NOMO-1 treated with DMSO at 0.1 percent for 48 hours (cell line): Measurements from ENCODE around the gene PRDM10.
"Not testable (repeated sequence)": the region's sequence is repeated elsewhere in the genome, so short reads cannot be mapped to it uniquely, and the experiment has no call there.

Experiments used
- DNase-seq: peaks from one replicate; lab custom pipeline; 2025; ENCODE audit not compliant: unreplicated experiment; lab: John Stamatoyannopoulos, UW

The PRDM10 gene, protein sequence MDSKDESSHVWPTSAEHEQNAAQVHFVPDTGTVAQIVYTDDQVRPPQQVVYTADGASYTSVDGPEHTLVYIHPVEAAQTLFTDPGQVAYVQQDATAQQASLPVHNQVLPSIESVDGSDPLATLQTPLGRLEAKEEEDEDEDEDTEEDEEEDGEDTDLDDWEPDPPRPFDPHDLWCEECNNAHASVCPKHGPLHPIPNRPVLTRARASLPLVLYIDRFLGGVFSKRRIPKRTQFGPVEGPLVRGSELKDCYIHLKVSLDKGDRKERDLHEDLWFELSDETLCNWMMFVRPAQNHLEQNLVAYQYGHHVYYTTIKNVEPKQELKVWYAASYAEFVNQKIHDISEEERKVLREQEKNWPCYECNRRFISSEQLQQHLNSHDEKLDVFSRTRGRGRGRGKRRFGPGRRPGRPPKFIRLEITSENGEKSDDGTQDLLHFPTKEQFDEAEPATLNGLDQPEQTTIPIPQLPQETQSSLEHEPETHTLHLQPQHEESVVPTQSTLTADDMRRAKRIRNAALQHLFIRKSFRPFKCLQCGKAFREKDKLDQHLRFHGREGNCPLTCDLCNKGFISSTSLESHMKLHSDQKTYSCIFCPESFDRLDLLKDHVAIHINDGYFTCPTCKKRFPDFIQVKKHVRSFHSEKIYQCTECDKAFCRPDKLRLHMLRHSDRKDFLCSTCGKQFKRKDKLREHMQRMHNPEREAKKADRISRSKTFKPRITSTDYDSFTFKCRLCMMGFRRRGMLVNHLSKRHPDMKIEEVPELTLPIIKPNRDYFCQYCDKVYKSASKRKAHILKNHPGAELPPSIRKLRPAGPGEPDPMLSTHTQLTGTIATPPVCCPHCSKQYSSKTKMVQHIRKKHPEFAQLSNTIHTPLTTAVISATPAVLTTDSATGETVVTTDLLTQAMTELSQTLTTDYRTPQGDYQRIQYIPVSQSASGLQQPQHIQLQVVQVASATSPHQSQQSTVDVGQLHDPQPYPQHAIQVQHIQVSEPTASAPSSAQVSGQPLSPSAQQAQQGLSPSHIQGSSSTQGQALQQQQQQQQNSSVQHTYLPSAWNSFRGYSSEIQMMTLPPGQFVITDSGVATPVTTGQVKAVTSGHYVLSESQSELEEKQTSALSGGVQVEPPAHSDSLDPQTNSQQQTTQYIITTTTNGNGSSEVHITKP

DNA sequence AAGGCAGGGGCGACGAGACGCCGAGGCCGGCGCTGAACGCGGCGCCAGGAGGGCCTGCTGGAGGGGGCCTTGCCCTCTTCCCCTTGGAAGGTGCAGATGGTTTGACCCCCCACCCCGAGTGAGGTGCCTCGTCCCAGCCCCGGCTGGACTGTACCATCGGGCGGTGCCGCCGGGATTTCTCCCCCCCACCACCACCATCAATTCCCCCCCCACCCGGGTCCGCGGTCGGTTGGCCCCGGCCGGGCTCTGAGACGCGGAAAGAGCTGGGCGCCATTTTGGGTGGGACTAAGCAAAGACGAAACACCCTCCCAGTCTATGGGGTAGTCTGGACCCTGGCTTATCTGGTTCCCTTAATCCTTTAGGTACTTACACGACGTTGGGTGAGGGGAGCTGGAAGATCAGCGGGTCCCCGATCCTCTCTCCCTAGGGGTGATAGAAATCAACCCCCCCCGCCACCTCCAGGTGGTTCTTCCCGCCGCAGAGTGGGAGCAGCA is at the start of gene PRDM10:
Gene PRDM10 (minus strand): TSS at position 484 of the 494 bp plus-strand sequence. CDS start 41,871 bp downstream, outside the sequence.
- DNase-seq = peak; percentile 93

DNA sequence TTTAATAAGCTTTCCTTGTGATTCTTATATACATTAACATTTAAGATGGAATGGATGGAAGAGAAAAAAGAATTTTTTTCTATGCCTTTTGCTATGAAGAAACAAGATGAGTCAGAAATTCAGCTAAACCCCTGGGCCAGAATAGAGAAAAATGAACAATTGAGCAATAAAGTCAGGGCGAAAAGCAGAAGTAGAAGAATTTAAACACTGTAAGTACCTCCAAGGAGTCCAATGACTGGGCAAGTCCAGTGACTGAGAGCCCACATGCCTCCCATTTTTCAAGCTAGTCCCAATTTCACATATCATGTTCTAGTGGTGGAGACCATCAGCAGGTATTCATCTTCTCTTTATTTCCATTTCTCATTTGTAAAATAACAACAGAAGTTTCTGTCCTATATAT is 48.4 kb upstream of the PRDM10 start:
- peak; percentile 97 for DNase-seq

DNA sequence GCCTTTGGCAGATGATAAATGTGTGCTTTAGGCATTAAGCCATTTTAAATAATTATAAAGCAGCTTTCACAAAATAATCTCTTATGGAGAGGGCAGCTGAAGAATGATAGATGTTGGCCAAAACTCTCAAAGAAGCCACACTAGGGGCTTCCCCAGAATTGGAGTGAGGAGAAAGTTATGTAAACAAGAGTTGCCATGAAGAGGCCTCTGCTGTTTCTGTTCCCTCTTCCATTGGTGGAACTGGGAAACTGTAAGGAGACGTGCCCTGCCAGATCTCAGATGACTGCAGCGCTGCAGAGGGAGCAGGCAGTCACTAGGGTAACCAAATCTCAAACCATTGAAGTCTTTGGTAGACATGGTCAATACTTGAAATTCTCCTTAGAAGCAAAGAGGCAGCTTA is 47.6 kb upstream of the PRDM10 start:
- DNase-seq = peak; percentile 16

DNA sequence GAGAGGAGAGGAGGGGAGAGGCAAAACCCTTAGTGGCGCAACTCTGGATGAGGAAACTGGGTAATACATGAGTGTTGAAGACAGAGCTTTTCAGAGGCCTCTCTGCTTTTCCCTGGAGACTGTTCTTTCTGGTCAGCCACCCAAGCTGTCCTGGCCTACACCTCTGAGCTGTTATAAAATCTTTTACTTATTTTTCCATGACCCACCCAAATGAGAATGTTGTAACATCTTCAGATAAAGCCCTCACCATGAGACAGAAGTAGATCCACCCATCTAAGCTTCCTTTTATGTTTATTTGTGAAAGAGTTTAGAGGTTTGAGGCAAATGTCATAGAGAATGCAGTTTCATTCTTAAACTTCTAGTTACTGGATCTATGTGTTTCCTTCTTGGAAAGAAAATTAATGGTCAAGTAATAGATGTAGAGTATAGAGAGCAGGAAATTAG is 46.7 kb upstream of the PRDM10 start:
- peak; percentile 52 for DNase-seq

DNA sequence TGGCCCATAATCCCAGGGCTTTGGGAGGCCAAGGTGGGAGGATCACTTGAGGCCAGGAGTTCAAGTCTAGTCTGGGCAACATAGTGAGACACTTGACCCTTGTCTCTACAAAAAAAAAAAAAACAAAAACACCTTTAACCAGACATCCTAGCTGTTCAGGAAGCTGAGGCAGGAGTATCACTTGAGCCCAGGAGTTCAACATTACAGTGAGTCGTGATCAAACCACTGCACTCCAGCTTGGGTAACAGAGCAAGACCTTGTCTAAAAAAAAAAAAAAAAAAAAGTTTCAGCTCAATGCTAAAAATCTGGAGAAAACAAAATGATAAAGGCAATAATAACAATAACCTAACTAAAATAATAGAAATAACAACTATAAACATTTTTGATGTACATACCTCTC is 44.5 kb upstream of the PRDM10 start:
- DNase-seq = no peak

DNA sequence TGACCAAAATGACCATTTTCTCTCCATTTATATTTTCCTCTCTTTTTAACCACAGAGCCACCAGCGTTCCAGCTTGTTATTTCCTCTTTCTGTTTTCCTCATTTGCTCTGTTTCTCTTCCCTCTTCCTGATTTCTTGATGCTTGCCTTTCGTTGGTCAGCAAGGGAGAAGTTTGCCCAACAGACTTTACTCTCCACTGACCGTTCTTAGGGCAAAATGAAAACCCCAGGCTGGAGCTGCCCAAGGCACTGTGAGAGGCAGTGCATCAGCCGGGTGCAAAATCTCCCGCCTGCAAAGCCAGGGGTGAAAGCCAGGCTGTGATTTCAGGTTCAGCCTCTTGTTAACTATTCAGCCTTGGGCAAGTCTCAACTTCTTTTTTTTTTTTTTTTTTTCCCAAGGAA is 40.9 kb upstream of the PRDM10 start:
- peak; percentile 64 for DNase-seq

DNA sequence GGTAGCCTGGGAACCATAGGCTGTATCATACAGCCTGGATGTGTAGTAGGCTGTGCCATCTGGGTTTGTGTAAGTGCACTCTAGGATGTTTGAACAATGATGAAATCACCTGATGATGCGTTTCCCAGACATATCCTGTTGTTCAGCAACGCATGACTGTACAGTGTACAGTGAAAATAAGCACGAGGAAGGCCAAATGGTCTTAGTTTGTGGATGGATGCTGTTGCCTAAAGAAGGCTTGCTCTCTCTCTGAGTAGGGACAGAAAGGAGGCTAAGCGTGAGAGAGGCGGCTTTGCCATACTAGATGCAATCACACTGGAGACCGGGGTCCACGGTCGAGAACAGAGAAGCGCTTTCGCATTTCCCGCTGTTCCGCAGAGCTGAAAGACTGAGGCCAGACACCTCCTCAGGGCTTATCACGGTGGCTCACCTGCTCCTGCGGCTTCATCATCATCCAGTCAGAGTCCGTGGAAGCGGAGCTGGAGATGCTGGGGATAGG is 39.5 kb upstream of the PRDM10 start:
- DNase-seq = peak; percentile 39

DNA sequence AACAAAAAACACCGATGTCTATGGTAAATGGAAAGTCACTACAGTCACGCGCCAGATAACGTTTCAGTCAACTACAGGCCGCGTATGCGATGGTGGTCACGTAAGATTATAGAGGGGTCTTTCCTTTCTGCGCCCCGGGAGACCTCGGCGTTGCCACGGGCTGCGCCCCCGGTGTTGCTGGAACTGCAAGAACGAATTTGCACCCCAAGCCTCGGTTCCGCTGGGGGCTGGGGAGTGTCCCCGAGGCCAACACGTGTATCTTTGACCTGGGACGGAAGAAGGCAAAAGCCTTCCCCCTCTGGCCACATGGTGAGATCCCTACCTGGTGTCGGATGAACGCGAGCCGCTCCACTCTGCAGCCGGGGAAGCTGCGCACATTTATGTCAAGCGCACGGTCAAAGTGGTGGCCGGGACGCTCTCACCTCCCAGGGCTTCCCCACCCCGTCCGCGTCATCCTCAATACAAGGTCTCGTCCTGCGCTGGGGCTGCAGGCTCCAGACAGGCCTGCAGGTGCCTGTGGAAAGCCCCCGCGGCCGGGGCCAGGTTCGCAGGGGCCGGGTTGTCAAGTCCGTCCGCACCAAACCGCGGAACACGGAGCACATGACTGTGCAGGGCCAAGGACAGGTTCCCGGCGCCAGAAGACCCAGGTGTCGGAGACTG is 37.8 kb upstream of the PRDM10 start:
- DNase-seq = no peak

DNA sequence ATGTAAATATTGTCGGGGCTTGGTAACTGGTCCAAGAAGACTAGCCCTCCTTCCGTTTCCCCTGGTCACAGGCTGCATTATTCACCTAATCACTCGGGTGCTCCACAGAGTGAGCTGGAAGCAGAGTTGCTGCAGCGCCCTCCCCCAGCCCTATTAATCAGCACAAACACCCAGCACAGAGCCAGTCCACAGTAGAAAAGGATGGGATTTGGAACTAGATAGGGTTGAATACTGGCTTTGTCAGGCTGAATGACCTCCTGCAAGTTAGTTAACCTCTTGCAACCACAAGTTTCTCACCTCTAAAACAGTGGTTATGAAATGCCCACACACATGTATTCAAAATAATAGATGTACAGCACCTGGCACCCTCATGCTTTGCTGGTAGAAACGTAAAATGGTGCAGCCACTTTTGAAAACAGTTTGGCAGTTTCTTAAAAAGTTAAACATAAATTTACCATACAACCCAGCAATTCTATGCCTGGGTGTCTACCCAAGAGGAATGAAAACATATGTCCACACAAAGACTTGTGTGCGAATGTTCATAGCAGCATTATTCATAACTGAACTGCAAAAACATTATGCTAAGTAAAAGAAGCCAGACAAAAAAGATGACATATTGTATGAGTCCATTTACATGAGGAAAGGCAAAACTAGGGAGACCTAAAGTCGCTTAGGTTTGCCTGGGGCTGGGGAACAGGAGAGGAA is 35.4 kb upstream of the PRDM10 start:
- DNase-seq = no peak

DNA sequence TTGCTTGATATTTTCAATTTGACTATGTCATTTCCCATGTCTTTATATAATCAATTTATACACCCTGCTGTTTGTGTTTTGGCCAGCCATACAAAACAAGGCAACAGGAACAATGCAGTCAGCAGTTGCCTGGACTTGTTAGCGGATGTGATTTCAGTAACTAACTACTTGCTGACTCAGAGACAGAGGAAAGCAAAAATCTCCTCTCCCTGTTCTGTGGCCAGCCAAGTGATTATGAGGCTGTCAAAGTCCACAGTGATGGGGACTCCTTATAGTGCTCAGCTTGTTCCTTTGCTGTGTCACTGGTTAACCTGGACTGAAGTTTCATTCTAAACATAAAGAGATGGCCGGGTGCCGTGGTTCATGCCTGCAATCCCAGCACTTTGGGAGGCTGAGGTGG is 34.4 kb upstream of the PRDM10 start:
- peak; percentile 21 for DNase-seq

DNA sequence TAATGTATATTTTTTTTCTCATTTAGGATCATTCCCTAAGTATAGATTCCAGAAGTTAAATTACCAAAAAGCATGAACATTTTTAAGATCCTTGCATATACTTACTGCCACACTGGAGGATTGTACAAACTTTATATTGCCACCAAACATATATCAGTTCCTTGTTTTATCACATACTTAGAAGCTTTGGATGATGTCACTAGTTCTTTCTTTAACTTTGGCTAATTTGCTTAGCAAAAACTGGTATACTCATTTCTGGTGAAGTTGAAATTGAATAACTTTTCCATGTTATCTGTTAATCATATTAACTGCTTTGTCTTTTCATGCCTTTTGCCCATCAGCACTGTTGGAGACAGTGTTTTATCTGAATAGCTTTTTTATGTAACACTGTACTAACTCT is 31.6 kb upstream of the PRDM10 start:
- no peak for DNase-seq

DNA sequence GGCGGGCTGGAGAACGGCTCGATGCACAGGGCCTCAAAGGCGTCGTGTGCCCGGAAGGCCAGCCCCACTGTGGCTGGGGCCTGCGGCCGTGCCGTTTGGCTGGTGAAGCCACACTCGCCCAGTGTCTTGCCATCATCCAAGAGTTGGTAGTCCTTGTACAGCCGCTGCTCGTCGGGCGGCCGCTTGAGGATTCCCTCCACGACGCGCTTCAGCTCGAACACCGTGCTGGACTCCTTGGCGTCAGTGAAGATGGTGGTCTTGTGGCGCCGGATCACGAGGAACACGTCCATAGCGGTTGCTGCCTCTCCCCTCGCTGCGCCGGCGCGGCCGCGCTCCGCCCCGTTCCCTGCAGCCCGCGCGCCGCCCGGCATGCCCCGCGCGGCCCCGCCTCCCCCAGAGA is 30.3 kb upstream of the PRDM10 start:
- DNase-seq = no peak

DNA sequence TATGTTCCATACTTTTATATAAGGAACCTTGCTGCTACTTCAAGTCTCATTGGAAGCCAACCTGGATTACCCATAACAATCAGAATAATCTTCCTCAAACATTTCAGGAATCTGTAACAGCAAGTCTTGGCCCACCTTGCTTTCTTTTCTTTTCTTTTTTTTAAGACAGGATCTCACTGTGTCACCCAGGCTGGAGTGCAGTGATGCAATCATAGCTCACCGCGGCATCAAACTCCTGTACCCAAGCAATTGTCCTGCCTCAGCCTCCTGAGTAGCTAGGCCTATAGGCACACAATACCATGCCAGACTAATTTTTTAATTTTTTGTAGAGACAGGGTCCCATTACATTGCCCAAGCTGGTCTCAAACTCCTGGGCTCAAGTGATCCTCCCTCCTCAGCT is 29.3 kb upstream of the PRDM10 start:
- DNase-seq = no peak

DNA sequence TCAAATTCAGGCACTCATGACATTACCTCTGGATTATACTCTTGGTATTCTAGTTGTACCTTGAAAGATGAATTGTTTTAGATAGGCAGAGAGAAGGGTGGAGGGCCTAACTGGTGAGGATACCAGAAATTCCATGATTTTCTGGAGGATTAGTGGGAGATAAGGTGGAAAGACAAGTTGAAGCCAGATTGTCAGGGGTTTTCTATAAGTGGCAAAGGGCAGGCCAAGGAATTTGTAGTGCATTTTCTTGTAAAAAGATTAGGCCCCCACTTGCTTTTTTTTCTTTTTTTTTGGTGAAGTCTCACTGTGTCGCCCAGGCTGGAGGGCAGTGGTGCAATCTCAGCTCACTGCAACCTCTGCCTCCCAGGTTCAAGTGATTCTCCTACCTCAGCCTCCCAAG is 28.4 kb upstream of the PRDM10 start:
- no peak for DNase-seq

DNA sequence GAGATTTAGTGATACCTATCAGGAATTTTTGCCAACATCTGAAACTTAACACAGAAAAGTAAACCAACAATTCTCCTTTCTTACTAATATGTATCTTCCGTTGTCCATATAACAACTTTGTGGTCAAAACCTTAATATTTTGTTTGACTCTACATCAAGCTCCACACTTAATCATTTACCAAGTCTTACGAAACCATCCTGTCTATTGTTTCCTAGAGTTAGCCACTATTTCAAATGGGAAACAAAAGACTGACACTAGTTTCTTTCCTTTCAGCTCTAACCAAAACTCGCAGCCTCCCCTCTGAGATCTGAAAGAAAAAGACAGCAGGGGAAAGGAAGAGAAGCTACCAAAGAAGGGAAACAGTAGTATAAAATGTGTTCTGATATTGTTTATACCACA is 26.5 kb upstream of the PRDM10 start:
- no peak for DNase-seq

DNA sequence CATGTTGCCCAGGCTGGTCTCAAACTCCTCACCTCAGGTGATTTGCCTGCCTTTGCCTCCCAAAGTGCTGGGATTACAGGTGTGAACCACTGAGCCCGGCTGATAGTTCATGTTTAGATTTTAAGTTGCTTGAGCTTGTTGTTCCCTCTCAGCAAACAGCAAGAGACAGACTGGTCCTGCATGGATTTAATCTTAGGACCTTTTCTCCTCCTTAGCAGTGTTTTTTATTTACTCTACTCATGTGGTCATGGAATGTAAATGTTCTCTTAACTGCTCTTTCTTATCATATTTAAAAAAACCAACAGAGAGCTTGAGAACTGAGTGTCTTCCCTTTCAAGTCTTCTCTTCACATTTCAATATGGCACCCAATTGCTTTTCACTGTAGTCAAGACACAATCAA is 22.7 kb upstream of the PRDM10 start:
- no peak for DNase-seq

DNA sequence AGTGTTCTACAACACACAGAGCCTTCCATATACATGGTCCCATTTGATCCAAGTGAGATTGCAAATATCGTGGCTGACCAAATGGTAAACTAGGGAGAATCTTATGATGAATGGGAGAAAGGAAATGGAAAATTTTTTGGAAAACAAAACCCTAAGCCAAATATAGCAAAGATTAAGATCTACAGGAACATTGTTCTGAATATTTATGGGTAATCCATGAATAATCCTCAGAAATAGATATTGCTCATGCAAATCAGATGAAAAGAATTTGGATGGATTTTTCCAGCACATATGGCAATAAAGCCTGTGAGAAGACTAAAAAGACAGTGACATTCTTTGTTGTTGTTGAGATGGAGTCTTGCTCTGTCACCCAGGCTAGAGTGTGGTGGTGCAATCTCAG is 21.7 kb upstream of the PRDM10 start:
- DNase-seq = no peak

DNA sequence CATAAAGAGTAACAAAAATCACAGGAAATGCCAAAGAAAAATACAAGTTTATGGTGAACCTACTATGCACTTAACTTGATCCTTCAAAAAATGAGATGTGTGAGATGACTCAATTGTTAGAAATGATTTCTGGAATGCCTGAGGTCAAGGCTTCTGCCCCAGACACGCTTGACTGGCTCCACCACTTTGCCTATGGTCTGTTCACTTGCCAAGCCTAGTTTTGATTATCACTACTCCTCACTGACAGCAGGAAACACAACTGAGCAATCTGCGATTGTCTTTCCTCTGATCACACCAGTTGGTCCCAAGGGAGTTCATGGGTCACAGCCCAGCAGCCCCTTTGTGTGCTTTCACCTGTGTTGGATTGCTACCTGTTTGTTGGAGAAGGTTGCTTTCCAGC is 20.6 kb upstream of the PRDM10 start:
- DNase-seq = no peak

DNA sequence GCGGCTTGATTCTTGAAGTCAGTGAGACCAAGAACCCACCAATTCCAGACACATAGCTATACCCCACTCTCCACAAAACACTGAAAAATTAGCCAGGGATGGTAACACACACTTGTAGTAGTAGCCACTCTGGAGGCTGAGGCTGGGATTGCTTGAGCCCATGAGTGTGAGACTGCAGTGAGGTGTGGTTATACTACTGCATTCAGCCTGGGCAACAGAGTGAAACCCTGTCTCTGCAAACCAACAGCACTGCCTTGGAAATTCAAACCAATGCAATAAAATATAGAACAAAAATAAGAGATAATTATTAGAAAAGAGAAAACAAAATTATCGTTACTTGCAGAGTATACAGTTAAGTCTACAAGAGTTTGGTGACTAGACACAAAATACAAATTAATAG is 20.2 kb upstream of the PRDM10 start:
- no peak for DNase-seq

DNA sequence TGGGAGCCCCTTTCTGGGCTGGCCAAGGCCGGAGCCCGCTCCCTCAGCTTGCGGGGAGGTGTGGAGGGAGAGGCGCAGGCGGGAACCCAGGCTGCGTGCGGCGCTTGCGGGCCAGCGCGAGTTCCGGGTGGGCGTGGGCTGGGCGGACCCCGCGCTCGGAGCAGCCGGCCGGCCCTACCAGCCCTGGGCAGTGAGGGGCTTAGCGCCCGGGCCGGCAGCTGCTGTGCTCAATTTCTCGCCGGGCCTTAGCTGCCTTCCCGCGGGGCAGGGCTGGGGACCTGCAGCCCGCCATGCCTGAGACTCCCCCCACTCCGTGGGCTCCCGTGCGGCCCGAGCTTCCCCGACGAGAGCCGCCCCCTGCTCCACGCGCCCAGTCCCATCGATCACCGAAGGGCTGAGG is 19.0 kb upstream of the PRDM10 start:
- DNase-seq = not testable (repeated sequence)
